ENCODE data around the gene CAMK1D.
"Not testable (repeated sequence)": the region's sequence is repeated elsewhere in the genome, so short reads cannot be mapped to it uniquely, and the experiment has no call there.

Gene CAMK1D

DNA sequence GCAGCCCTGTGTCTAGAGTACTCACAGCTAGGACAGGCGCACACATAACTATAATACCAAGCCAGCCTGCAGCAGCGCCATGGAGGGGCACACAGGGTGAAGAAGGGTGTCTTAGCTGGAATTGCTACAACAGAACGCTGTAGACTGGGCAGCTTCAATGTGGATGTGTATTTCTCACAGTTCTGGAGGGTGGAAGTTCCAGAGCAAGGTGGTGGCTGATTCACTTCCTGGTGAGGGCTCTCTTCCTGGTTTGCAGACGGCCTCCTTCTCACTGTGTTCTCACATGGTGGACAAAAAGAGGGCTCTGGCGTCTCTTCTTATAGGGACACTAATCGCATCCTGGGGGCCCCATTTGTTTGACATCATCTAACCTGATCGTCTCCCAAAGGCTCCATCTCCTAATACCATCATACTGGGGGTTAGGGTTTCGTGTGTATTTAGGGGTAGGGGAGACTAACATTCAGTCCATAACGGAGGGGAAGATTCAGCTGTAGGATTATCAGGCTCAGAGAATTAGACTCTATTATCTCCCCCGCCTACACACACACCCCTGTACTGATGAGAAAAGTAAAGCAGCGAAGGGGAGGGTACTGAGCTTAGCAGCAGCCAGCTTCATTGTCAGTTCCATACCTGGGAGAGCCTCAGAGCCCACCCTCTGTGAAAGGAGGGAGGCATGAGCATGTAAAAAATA lies 363.1 kb downstream of the CAMK1D start:
- no peak for DNase-seq (ENCODE audit: low read depth in 2 of 3, low spot score in 2 of 3)

DNA sequence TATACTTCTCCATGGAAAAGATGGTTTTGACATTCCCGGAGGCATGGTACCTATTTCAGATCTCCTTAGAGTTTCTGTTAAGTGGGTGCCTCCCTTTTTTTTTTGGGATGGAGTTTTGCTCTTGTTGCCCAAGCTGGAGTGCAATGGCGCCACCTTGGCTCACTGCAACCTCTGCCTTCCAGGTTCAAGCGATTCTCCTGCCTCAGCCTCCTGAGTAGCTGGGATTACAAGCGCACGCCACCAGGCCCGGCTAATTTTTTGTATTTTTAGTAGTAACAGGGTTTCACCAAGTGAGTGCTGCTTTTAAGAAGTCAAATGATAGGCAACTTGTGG lies 363.6 kb downstream of the CAMK1D start:
- not testable (repeated sequence) for DNase-seq (ENCODE audit: low read depth in 2 of 3, low spot score in 2 of 3)

DNA sequence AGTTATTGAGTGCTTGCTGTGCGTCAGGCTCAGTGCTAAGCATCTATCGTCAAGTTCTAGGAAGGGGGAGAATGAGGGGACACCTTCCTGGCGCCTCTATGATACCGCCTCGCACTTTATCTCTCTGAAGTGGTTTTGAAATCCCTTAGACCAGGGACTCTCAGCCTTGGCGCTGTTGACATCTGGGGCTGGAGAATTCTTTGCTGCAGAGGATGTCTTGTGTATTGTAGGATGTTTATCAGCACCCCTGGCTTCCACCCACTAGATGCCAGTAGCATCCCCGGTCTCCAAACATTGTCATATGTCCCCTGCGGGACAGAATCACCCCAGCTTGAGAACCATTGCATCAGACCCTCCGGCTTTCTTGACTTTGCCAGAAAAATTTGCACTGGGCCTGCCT lies 366.7 kb downstream of the CAMK1D start:
- DNase-seq (ENCODE audit: low read depth in 2 of 3, low spot score in 2 of 3) = no peak

DNA sequence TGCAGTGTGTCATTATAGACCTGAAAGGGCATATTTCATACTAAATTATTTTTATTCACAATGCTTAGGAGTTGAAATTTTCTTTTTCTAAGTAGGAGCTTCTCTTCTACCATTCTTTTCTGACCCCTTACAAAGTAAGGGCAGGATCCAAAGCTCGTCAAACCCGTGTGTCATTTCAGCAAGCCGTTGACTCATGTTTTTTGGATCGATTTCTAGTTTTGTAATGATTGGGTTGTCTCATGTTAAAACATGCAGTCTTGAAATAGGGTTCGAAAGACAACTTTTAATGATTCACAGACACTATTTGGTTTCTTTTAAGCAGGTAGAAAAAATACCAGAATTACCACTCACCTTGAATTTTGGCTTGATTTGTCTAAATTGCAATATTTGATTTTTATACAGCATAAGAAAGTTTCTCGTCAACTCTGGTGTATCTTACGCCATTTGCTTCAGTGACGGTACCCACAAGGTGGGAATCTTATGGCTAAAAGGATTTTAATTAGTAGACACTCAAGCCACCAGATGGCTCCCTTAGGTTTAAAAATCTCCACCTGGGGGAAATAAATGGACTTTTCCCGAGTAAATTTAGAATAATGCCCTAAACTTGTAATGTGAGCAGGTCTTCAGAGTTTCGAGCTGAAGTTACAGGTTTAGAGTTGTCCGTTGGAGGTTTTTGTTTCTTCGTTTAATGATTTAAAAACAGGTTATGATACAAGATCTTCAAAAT lies 368.8 kb downstream of the CAMK1D start:
- DNase-seq (ENCODE audit: low read depth in 2 of 3, low spot score in 2 of 3) = no peak

DNA sequence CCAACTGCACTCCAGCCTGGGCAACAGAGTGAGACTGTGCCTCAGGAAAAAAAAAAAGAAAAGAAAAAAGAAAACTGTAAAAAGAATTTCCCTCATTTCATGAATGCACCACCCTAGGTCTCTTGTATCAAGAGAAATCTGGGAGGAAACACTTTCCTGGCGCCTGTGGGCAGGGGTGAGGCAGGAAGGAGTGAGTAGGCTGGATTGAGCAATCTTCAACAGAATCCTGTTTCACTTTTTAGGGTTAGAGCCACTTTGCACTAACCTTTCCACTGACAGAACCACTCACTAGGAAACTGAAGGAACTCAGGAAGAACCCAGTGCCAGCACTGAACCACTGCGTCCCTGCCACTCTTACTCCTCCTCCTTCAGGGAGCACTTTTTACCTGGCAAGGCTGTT lies 370.0 kb downstream of the CAMK1D start:
- no peak for DNase-seq (ENCODE audit: low read depth in 2 of 3, low spot score in 2 of 3)

DNA sequence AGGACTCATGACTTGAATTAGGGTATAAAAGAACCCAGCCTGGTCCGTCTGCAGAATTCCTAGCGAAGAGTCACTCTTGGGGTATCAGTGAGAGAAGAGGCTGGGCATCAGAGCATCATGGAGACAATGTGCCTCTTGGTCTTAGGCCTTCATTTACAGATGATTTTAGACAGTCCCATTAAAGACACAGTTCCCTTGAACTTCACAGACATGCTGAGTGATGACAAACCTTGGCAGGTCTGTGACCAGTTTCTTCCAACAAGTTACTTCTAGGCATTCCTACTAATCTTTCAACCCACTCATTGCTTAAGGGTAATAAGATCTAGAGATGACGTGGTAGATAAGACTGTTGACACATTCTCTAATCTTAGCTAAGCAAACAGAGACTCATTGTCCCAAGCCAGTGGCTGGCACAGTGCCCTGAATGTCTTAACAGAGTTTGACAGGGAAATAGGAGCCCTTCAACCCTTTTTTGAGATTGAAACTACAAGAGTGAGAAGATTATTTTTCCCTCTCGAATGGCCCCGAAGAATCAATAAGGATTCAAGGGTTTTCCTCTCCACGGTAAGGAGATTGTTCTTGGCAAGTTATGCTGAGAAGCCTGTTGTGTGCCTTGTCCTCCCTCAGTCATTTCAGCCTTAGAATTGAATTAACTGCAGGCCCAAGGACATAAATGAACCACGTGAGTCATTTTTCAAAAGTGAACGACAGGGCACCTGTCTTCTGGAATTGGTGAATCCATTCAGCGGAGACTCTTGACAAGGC lies 371.1 kb downstream of the CAMK1D start:
- no peak for DNase-seq (ENCODE audit: low read depth in 2 of 3, low spot score in 2 of 3)

DNA sequence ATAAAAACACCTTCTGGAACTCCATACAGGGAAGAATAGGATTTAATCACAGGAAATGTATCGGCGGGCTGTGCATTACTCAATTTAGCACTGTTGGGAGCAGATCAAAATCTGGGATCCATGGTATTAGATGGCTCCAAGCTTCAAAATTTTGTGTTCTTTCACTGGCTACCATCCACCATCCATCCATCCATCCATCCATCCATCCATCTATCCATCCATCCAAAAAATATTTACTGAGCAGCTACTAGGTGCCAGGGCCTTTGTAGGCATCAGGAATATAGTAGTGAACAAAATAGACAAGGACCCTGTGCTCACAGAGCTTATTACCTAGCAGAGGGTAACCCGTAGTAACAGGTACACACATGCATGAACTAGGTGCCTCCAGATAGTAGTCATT lies 372.0 kb downstream of the CAMK1D start:
- no peak for DNase-seq (ENCODE audit: low read depth in 2 of 3, low spot score in 2 of 3)

DNA sequence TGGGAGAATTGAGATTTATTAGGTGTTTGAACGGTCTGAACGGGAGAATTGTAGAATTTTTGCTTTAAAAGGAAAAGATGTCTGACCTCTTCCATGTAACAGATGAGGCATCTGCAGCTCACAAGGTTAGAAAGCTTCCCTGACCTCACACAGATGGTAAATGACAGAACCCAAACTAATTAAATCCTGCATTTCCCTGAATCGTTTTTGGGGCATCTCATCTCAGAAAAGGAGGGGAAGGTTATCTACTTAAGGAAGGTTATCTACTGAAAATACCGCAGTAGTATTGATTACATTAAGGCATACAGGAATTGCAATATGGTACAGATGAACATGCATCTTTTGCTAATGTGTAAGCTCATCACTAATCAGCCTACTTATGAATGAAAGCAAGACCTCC lies 373.9 kb downstream of the CAMK1D start:
- no peak for DNase-seq (ENCODE audit: low read depth in 2 of 3, low spot score in 2 of 3)

DNA sequence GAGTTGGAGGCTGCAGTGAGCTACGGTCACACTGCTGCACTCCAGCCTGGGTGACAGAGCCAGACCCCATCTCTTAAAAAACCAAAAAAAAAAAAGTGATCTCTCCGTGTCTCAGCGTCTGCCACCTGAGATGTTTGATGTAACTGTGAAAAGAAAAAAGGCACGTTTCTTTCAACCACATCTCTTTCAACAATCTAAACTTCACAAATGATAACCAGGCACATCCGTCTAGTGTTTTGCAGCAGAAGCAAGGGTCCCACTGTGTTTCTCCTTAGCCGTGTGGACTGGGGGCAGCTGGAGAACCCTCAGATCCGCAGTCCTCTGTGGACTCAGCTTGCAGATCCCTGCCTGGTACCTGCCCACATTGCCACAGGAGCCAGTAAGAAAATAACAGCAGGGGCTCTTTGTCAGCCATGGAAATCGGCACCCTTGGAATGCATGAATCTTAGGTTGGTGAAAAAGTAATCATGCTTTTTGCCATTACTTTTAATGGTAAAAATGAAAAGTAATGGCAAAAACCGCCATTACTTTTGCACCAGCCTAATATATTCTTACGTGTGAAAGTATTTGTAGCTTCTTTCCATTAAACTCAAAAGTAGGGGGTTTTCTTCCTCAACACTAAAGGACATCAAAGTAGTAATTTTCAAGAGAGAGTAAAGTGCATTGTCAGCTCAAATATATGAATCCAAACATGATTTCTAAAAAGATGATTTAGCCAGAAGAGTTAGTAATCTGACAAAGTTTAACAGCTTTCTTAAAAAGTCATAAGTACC lies 375.6 kb downstream of the CAMK1D start:
- no peak for DNase-seq (ENCODE audit: low read depth in 2 of 3, low spot score in 2 of 3)

DNA sequence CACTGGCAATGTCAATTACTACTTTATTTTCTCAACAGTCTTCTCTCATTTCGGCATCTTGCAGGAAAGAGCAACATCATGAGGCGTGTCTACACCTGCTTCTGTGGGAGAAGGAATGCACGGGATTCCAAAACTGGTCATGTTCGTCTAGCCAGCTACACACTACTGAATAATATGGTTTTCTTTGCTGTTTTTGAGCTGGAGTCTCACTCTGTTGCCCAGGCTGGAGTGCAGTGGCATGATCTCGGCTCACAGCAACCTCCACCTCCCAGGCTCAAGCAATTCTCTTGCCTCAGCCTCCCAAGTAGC lies 376.2 kb downstream of the CAMK1D start:
- not testable (repeated sequence) for DNase-seq (ENCODE audit: low read depth in 2 of 3, low spot score in 2 of 3)

DNA sequence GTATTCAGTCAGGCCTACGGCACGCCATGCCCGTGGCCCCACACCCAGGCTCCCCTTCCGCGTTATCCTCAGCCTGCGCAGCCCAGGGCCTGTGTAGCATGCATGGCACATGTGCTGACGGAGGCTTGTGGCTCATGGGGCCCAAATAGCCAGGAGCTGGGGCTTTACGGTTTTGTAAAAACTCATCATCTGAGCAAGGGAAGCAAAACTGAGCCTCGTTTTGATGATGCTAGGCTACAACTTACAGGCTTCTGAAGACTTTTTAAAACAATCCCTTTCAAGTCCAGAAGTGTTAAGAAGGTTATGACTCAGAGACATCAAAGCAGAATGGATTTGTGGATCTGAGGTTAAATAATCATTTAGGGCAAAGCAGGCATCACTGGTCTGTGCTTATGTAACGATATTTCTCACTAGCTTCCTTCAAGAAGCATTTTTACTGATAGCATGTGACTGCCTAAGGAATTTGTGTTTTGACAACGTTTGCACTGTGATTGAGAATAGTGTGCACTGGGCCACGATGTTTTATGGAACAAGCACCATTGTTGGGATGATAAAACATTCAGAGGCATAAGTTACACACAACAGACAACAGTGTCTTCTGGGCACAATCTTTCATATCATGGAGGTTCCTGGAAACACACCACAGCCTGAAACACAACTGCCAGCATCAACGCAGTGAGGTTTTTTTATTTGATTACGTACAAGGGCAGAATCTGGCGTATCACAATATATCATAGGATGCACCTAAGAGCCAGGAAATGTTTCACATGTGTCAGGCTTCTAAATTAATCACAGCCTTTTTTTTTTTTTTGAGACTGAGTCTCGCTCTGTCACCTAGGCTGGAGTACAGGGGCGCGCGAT lies 377.9 kb downstream of the CAMK1D start:
- DNase-seq (ENCODE audit: low read depth in 2 of 3, low spot score in 2 of 3) = no peak

DNA sequence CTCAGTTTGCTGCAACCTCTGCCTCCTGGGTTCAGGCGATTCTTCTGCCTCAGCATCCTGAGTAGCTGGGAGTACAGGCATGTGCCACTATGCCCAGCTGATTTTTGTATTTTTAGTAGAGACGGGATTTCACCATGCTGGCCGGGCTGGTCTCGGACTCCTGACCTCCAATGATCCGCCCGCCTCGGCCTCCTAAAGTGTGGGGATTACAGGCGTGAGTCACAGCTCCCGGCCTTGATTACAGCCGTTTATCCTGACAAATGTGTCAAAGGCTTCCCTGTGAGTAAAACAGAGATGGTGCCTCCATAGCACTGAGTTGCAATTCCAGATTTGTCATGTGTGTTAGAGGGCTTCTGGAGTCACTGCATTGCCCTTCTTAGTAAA lies 378.5 kb downstream of the CAMK1D start:
- DNase-seq (ENCODE audit: low read depth in 2 of 3, low spot score in 2 of 3) = no peak

DNA sequence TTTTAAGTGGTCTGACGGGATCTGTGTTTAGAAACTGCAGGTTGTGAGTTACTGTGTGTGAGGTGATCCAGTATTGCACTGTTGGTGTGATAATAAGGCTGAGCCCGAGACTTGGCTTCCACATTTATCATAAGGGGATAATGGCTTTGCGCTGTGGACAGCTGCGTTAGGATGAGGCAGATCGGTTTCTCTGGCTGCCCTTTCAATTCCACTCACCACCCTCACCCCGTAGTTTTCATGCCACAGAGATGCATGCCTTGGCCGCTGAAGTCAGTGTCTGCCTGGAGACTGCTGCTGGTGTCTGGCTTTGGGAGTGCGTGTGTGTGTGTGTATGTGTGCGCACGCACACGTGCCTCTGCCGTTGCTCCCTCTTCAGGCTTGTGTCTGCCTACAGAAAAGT lies 379.1 kb downstream of the CAMK1D start:
- no peak for DNase-seq (ENCODE audit: low read depth in 2 of 3, low spot score in 2 of 3)

DNA sequence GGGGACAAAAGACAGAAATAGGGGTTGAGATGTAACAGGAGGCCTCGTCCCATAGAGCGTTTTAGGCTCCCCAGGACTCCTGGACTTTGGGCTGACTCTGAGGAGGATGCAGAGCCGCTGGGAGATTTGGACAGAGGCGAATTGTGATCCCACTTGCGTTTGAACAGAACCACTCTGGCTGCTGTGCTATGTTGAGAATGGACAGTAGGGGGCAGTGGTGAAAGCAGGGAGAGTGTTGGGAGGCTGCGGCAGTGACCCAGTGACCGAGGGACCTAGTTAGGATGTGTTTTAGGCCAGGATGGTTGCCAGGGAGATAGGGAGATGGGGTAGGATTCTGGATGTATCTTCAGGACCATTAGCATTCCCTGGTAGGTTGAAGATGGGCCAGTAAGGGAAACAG lies 380.5 kb downstream of the CAMK1D start:
- DNase-seq (ENCODE audit: low read depth in 2 of 3, low spot score in 2 of 3) = no peak

DNA sequence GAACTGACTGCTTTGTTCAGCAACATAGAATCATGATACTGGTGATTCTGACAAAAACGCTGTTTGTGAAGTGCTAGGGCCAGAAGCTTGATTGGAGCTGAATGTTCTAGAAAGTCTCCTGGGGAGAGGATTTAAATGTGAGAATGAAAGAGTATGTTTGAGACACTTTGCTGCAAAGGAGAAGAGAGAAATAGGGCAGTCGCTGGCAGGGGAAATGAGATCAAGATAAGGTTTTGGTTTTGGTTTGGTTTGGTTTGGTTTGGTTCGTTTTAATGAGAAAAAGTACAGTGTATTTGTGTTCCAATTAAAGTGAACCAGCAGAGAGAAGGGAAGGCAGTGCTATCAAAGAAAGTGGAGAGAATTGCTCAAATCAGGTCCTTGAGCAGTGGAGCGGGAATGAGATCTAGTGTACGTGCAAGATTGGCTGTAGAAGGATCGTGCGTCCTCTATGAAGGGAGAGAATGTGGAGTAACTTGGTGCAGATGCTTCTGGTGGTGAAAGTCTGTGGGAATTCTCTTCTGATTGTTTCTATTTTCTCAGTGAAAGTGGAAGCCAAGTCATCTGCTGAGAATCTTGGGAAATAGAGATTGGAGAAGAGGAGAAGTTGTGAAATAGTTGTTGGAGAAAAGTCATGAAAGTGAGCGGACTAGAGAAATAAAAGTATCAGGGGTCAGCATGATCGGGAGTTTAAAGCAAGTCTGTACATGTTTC lies 381.6 kb downstream of the CAMK1D start:
- no peak for DNase-seq (ENCODE audit: low read depth in 2 of 3, low spot score in 2 of 3)

DNA sequence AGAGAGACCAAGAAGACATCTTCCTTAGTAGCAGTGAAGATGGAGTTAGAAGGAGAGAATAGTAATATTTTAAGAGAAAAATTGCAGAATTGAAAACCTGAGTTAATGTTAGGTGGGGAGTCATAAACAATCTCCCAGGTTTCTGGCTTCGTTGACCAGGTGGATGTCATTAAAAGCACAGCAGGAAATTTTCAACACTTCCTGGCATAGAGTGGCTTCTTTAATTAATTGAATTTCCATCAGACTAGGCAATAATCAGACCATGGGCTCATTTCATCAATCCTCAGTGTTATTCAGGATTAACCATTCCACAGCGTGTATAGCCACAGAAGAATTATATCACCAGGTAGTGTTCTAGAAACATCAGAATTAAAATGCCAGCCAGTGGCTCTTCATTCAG lies 383.9 kb downstream of the CAMK1D start:
- DNase-seq (ENCODE audit: low read depth in 2 of 3, low spot score in 2 of 3) = no peak

DNA sequence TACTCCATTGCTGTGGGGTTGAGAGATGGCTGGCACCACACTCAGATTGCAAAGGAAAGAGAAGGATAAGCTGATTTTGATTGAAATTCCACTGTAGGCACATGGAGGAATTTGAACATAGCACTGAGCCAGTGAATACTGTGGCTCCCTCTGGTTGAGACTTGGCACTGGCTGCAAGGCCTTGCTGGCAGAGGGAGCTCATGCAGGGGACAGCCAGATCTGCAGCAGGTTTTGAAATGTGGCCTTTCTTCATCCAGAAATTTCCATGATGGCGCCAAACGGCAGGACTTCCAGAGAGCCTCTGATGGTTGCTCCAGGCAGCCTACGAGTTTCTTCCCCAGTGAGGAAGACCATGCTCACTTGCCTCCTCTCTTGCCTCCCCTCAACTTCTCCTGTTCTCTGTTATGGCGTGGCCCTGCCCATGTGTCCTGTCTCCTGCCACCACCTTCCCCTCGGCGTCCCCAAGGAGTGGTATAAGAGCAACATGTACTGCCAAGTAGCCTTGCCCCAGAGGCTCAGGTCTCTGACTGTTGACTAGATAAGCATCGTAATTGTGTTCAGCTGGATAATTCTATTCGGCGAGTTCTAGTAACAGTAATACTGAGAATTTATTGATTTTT lies 386.6 kb downstream of the CAMK1D start:
- DNase-seq (ENCODE audit: low read depth in 2 of 3, low spot score in 2 of 3) = no peak

DNA sequence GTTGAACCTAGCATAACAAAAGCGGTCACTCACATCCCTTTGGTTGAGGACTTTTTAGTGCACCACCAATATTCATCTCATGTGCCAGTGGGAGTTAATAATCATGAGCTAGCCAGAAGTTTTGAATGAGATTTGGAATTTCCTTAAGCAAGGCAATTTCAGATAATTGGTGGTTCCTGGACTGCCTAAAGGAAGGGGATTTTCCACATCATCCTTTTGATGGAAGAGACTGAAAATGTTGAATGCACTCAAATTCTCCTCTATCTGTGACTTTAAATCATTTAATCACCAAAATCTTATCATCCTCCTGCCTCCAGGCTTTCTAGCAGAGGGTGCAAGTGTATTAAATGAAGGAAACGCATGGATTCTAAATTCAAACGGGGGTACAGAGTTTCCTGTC lies 391.5 kb downstream of the CAMK1D start:
- no peak for DNase-seq (ENCODE audit: low read depth in 2 of 3, low spot score in 2 of 3)

DNA sequence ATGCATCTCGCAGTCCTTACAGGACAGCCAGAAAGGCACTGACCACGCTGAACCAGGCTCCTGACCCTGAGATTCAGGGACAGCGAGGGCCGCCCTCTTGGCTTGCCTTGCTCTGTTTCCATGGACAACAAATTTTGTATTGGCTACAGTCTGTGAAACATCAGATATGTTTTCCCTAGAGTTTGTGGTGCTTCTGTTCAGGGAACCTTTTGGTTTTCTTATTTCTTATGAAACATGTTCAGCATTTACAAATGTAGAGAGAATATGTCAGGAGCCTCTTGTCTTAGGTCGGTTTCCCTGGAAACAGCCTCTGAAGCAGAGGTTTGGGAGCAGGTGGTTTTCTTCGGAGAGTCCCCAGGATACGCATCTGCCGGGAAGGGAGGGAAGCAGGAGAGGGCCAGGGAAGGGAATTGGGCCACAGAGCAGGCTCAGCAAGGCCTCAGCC lies 392.0 kb downstream of the CAMK1D start:
- no peak for DNase-seq (ENCODE audit: low read depth in 2 of 3, low spot score in 2 of 3)

DNA sequence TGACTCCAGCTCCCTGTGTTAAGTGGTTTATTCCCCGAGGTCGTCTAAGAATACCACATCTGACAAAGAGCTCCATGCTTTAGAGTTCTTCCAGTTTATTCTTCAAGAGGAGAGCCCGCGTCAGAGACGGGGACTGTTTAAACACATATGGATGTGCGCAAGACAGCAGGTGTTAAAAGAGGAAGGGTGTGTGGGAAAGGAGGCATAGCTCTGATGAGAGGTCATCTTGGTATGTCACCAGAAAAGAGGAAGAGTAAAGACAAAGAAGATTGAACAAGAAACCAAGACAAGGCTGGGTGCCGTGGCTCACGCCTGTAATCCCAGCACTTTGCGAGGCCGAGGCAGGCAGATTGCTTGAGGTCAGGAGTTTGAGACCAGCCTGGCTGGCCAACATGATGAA lies 393.4 kb downstream of the CAMK1D start:
- no peak for DNase-seq (ENCODE audit: low read depth in 2 of 3, low spot score in 2 of 3)
